ENCODE results near the gene FANCC.

Gene FANCC

GRCh38 chr9:95120781-95121370 lies 196.6 kb downstream of the FANCC start:
- DNase-seq (ENCODE audit: low read depth) = no peak

GRCh38 chr9:95118596-95118995 lies 198.9 kb downstream of the FANCC start:
- no peak for DNase-seq (ENCODE audit: low read depth)

GRCh38 chr9:95116808-95117204 lies 200.7 kb downstream of the FANCC start:
- no peak for DNase-seq (ENCODE audit: low read depth)

GRCh38 chr9:95116002-95116807 lies 201.3 kb downstream of the FANCC start:
- no peak for DNase-seq (ENCODE audit: low read depth)

- no peak for DNase-seq (ENCODE audit: low read depth)
Observed at GRCh38 chr9:95115104-95115503, 202.4 kb downstream of the FANCC start.

- no peak for DNase-seq (ENCODE audit: low read depth)
Observed at GRCh38 chr9:95112436-95113280, 204.9 kb downstream of the FANCC start.

- DNase-seq (ENCODE audit: low read depth) = no peak
Observed at GRCh38 chr9:95111716-95112115, 205.8 kb downstream of the FANCC start.

GRCh38 chr9:95110921-95111525 lies 206.5 kb downstream of the FANCC start:
- DNase-seq (ENCODE audit: low read depth) = no peak

- no peak for DNase-seq (ENCODE audit: low read depth)
Observed at GRCh38 chr9:95109456-95109855, 208.1 kb downstream of the FANCC start.

- no peak for DNase-seq (ENCODE audit: low read depth)
Observed at GRCh38 chr9:95108777-95109176, 208.7 kb downstream of the FANCC start.

GRCh38 chr9:95107976-95108375 lies 209.5 kb downstream of the FANCC start:
- DNase-seq (ENCODE audit: low read depth) = no peak

GRCh38 chr9:95107001-95107749 lies 210.3 kb downstream of the FANCC start:
- DNase-seq (ENCODE audit: low read depth) = no peak

GRCh38 chr9:95105519-95106287 lies 211.8 kb downstream of the FANCC start:
- DNase-seq (ENCODE audit: low read depth) = no peak

GRCh38 chr9:95104980-95105379 lies 212.5 kb downstream of the FANCC start:
- DNase-seq (ENCODE audit: low read depth) = no peak

GRCh38 chr9:95104581-95104960 lies 212.9 kb downstream of the FANCC start:
- DNase-seq (ENCODE audit: low read depth) = no peak

GRCh38 chr9:95103871-95104580 lies 213.5 kb downstream of the FANCC start:
- no peak for DNase-seq (ENCODE audit: low read depth)

GRCh38 chr9:95103281-95103771 lies 214.2 kb downstream of the FANCC start:
- no peak for DNase-seq (ENCODE audit: low read depth)

- DNase-seq (ENCODE audit: low read depth) = no peak
Observed at GRCh38 chr9:95102572-95102971, 214.9 kb downstream of the FANCC start.

GRCh38 chr9:95102001-95102433 lies 215.5 kb downstream of the FANCC start:
- DNase-seq (ENCODE audit: low read depth) = no peak

- no peak for DNase-seq (ENCODE audit: low read depth)
Observed at GRCh38 chr9:95101326-95101725, 216.2 kb downstream of the FANCC start.

Data from stimulated activated CD8-positive, alpha-beta memory T cell treated with anti-CD3 and anti-CD28 coated beads, Interleukin-4, amount 100 ng/mL, for 24 hours (primary cell).